ENCODE results near the gene RGSL1.

The RGSL1 gene

DNA sequence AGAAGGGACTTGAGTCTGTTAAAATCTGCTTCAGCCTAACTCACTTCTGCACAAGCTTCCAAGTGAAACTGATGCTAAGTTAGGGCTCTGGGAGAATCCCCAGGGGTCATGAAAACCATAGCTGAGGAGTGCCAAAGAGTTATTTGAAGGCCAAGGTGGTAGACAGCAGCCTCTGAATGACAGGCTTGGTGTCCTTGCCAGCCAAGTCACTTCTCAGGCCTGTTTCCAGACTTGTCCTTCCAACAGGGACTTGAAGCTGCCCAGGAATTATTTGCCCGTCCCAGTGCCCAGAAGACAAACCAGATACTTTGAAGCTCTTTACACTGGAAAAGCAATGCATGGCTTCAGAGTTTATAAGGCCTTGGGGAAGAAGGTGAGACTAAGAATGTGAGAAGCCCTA is 105.5 kb downstream of the RGSL1 start:
- DNase-seq: no peak

DNA sequence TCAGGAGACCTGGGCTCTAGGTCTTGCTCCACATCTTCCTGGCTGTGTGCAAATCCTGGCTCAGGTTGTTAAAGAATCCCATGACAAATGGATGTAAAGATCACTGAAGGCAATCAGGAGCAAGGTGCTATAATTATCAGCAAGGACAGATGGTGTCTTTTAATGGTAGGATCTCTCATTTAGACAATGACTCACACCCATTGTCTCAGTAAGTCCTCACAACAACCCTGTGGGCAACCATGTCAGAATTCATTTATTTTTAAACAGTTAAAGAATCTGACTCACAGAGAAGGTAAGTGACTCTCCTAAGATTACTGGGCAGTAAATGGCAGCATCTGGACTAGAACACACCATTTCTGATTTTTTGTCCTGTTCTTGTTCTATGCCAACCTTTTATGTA is 106.3 kb downstream of the RGSL1 start:
- DNase-seq: no peak

- no peak for DNase-seq
These were observed 110.5 kb downstream of the RGSL1 start for GRCh38 chr1:182560392-182560984.

DNA sequence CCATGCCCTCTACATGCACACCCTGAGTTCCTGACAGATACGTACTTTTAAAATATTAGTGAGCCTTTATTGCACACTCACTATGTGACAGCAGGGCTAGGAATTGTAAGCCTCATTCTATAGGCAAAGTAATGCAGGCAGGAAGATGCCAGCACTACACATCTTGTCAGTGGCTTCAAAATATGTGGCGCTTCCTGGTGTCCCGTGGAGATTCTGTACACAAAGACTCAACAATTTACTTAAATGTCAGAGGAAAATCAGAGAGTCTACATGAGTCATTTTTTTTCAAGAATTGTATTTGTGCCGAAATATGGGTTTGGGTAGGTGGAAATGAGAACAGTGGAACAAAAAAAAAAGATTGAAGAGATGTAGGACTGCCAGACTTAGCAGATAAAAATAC is 111.5 kb downstream of the RGSL1 start:
- DNase-seq: no peak

DNA sequence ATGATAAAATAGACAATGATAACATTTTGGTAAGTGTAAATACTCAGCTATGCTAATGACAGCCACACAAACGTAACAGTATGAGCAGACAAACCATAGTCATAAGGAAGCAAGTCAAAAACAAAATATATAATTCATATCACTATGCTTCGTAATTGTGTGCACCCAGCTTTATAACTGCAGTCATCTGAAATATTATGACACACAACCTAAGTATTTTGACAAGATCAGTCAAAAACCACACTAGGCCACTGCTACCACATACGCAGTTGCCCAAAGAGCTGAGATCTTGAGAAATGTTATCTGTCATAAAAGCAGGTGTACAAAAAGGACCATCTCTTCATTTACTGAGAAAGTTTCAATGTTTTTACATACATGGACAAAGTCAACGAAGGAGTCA is 113.1 kb downstream of the RGSL1 start:
- DNase-seq: no peak

DNA sequence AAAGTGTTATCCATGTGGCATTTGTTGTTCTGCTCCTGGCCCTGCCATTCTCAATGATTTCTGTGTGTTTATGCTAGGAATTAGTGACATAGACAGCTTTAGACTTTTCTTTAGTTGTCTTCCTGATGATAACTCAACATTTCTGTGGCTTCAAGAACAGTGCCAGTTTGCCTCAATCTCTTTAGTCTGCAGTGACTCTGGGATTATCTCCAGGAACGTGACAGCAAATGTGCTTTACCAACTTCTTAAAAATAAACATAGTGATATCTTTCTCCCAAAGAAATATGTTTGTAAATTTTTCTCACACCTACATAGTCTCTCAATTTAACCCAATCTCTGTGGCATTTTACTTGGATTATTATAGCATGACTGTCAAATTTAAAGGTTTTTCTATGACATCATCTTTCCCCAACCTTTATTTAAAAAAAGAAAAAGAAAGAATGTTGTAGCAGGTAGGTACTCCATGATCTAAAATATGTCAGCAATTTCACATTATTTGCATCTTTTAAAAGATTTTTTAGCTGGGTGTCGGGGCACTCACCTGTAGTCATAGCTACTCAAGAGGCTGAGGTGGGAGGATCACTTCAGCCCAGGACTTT is 114.6 kb downstream of the RGSL1 start:
- DNase-seq: no peak

GRCh38 chr1:182565537-182565936 is 115.6 kb downstream of the RGSL1 start:
- DNase-seq: no peak

DNA sequence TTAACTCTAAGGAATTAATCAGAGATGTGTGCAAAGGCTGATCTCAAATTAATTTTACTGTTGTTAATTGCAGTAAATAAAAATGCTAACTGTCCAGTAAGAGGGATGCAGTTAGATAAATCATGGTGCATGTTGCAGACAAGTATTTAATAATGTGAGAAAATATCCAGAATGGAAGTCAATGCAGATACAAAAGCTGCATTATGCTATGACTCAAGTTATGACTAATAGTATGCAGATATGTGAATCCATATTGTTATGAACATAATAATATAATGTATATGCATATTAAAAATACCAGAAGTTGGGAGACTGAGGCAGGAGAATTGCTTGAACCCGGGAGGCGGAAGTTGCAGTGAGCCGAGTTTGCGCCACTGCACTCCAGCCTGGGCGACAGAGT is 117.7 kb downstream of the RGSL1 start:
- DNase-seq: no peak

DNA sequence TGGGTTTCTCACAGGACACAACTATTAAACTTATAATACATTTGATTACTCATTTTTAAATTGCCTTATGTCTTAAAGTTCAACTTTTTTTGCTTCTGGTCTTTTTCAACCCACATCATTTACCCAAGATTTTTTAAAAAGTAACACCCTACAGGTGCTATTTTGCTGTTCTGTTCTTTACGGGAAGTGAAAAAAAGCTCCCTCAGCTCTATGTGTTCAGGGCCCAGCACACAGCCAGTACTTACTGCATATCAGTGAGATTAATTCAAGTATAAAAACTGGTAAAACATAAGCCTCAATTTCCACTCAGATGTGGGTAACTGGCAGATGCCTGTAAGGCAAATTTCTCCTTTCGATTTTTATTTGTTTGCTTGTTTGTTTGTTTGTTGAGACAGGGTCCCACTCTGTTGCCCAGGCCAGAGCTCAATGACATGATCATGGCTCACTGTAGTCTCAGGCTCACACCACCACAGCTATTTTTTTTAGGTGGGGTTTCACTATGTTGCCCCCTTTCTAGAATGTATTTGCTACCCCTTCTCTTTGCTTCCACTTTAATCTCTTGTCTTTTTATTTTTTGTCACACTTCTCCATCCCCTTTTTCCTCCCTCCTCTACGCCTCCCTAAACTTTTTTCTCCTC is 118.8 kb downstream of the RGSL1 start:
- DNase-seq: no peak

- no peak for DNase-seq
These were observed 120.1 kb downstream of the RGSL1 start for GRCh38 chr1:182569939-182570610.

GRCh38 chr1:182570611-182570970 is 120.6 kb downstream of the RGSL1 start:
- no peak for DNase-seq

GRCh38 chr1:182574156-182574555 is 124.2 kb downstream of the RGSL1 start:
- no peak for DNase-seq

DNA sequence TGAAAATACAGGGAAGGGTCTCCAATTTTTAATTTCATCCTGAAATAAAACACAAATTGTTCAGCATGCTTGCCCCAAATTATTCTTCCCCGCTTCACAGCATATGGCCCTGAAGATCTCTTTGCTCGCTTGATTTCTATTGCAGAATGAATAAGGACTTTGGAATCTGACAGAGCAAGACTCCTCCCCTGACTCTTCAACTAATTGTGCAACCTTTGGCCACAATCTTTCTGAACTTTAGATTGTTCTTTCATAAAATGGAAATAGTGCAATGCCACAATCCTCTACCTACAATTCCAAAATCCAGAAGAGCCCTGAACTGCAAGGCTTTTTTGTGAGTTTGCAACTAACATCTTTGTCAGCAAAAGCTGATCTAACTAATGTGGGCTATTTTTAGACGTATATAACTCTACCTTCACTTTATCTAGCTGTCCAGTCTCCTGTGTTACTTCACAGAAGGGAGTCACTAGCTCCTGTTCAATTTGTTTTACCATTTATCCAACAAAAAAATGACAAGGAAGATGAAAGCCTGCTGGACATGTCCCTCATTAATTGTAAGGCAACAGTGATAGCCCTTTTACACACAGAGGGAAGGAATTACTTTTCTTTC is 125.7 kb downstream of the RGSL1 start:
- no peak for DNase-seq

- no peak for DNase-seq
These were observed 130.8 kb downstream of the RGSL1 start for GRCh38 chr1:182580736-182581135.

GRCh38 chr1:182584746-182585145 is 134.8 kb downstream of the RGSL1 start:
- DNase-seq: no peak

DNA sequence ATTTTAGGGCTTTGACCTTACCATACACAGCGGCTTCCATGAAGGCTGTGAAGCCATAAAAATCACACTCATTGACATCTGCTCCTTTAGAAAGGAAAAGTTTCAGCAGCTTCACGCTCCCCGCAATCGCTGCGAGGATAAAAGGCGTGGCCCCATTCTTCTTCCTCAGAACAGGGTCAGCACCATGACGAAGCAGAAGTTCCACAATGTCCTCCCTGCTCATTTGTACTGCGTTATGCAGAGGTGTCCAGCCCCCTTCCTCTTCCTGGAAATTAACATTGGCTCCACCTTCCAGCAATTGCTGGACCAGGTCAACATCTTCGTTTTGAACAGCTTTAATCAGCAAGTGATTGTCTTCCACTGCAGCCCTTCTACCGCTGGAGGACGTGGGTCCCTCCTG is 136.4 kb downstream of the RGSL1 start:
- no peak for DNase-seq

GRCh38 chr1:182587093-182587492 is 137.1 kb downstream of the RGSL1 start:
- no peak for DNase-seq

- DNase-seq: no peak
These were observed 137.9 kb downstream of the RGSL1 start for GRCh38 chr1:182587666-182588499.

DNA sequence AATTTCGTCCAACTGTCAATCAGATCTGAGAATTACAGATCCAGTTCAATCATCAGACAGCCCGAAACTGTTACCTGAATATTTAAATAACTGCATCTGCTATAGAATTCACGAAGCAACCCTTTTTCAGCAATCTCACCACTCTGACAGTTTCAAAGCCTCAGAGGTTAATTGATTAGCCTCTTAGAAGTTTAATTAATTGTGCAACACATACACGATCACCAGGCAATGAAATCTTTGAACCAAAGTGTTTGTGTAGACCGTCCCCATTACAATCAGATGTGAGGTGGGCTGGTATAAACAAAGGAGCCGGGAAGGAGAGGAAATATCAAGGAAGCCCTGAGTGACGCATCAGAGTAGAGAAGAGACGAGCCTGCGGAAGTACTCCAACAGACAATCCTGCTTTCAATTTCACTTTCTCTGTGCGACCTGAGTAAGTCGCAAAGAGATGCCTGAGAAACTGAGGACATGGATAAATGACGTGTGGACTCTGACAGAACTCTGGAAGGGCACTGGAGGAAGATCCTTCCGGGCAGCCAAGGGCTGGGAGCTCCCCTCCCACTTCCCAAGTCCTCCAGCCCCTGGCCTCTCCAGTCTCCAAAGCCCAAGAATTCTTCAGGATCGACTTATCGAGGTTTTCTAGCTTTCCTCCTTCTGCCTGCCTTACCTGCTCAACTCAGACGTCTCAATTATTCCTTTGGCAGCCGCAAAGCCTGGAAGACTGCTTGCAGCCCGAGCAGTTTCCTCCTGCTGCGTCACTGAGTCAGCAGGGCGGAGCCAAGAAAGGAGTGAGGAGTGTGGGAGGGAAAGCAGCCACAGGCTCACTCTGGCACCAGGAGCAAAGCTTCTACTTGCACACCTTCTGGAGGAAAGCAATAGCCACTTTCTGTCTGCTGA is 138.8 kb downstream of the RGSL1 start, which contains the start of gene RNASEL:
TSS of gene RNASEL (minus strand) at position 757 of the 897 bp plus-strand sequence. CDS start 2,450 bp downstream, outside the sequence.
- peak; percentile 68 for DNase-seq

DNA sequence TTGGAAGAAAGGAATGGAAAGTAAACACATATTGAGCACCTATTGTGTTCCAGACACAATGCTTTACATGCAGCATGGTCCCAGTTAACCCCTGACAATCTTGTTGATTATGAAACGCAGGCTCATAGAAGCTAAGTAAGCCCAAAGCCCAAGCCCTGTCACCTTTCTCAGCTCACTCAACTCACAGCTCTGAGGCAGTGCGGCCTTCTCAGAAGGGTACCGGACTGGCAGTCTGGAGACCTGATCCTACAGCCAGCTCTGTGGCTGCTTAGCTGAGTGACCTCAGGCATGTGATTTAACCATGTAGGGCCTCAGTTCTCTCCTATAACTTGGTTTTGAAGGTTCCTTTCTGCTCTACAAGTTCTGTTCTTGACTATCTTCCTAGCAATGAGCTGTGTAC is 139.6 kb downstream of the RGSL1 start:
- no peak for DNase-seq

- DNase-seq: no peak
These were observed 140.0 kb downstream of the RGSL1 start for GRCh38 chr1:182589931-182590330.
